NB4 (cell line): ENCODE measurements around the gene LRRC4B.
A peak's percentile ranks its signal among the peaks of the same experiment; 100 is the strongest.

Experiments
- DNase-seq: peaks from one replicate; pipeline ENCODE4 v3.0.0; 2010; ENCODE audit warnings: low read depth
- H3K4me3 ChIP-seq: one replicate; pipeline ENCODE4 v1.5.1; 2011; ENCODE audit warnings: mild to moderate bottlenecking, low read depth, low read length, moderate library complexity
- CTCF ChIP-seq: IDR thresholded peaks from one replicate; pipeline ENCODE4 v1.5.1; 2012; ENCODE audit warnings: low read depth, low read length
- MAX ChIP-seq: IDR thresholded peaks from 2 replicates; pipeline ENCODE4 v1.6.1; 2011; ENCODE audit warnings: low read depth, low read length
- MYC ChIP-seq: IDR thresholded peaks from 2 replicates; pipeline ENCODE4 v1.6.1; 2011; ENCODE audit warnings: low read depth, low read length
- POLR2A ChIP-seq: IDR thresholded peaks from 2 replicates; pipeline ENCODE4 v1.6.1; 2011; ENCODE audit warnings: mild to moderate bottlenecking; ENCODE audit not compliant: insufficient read length; ENCODE audit errors: extremely low read depth

Gene LRRC4B

GRCh38 chr19:50558449-50558848, 9.8 kb downstream of the LRRC4B start:
- H3K4me3 ChIP-seq, result no peak overlapping the region
- DNase-seq, result no peak
- no peak for TF ChIP-seq MYC
- TF ChIP-seq MAX, result no peak
- TF ChIP-seq POLR2A, result no peak
- TF ChIP-seq CTCF, result no peak

- no peak for DNase-seq
- no peak overlapping the region for H3K4me3 ChIP-seq
- TF ChIP-seq MAX, result no peak
- TF ChIP-seq CTCF, result no peak
- TF ChIP-seq POLR2A, result no peak
- no peak for TF ChIP-seq MYC
Observed at GRCh38 chr19:50558039-50558438, 10.2 kb downstream of the LRRC4B start.

- H3K4me3 ChIP-seq, result no peak overlapping the region
- TF ChIP-seq MAX (no peak), MYC (no peak), CTCF (no peak), POLR2A (no peak)
- no peak for DNase-seq
Observed at GRCh38 chr19:50557009-50557613, 11.1 kb downstream of the LRRC4B start.

- H3K4me3 ChIP-seq, result no peak overlapping the region
- TF ChIP-seq MAX (no peak), CTCF (peak; percentile 69)
- DNase-seq, result peak; percentile 72
Observed at GRCh38 chr19:50556282-50557008, 11.8 kb downstream of the LRRC4B start.

- peak; percentile 17 for DNase-seq
- no peak overlapping the region for H3K4me3 ChIP-seq
- TF ChIP-seq POLR2A, result no peak
- no peak for TF ChIP-seq MYC
- TF ChIP-seq MAX, result no peak
- TF ChIP-seq CTCF, result no peak
Observed at GRCh38 chr19:50555450-50556281, 12.6 kb downstream of the LRRC4B start.
